COLO829 (cell line): ENCODE results near the gene TSHR.
"Not testable (repeated sequence)": the region's sequence is repeated elsewhere in the genome, so short reads cannot be mapped to it uniquely, and the experiment has no call there.

ENCODE experiments used
- DNase-seq: peaks from one replicate; pipeline ENCODE4 v3.0.0; 2012; ENCODE audit warnings: low spot score

Gene TSHR

GRCh38 chr14:81068176-81068782, 112.9 kb downstream of the TSHR start:
- DNase-seq = no peak

DNA sequence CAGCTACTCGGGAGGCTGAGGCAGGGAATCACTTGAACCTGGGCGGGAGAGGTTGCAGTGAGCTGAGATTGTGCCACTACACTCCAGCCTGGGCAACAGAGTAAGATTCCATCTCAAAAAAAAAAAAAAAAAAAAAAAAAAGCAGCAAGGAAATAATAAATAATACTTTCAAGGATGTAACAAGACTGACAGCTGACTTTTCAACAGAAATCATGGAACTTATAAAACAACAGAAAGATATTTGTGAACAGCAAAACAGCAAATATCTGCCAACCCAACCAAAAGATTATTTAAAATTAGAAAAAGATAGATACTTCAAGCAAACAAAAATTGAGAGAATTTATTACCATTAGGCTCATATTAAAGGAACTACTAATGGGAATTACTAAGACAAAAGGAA, 115.1 kb downstream of the TSHR start:
- DNase-seq = no peak

GRCh38 chr14:81085596-81085995, 130.2 kb downstream of the TSHR start:
- DNase-seq = no peak

- no peak for DNase-seq
Observed at GRCh38 chr14:81087230-81087629, 131.8 kb downstream of the TSHR start.

GRCh38 chr14:81091139-81091538, 135.7 kb downstream of the TSHR start:
- DNase-seq = no peak

DNA sequence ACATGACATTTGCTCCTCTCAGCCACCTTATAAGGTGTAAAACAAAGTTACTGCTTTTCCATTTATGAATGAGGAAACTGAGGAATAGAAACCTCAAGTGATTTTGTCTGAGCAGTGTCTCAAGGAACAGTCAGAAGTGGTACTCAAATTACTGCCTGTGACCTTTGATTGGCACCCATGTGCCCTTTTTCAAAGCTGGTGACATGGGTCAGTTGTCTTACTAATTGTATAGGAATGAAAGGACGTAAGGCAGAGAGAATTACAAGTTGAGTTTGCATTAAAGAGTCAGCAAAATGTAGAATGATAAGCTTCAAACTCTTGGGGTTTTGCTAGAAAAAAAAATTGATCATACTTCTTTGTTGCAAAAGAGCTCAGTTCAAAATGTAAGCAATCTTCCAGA, 136.2 kb downstream of the TSHR start:
- no peak for DNase-seq

DNA sequence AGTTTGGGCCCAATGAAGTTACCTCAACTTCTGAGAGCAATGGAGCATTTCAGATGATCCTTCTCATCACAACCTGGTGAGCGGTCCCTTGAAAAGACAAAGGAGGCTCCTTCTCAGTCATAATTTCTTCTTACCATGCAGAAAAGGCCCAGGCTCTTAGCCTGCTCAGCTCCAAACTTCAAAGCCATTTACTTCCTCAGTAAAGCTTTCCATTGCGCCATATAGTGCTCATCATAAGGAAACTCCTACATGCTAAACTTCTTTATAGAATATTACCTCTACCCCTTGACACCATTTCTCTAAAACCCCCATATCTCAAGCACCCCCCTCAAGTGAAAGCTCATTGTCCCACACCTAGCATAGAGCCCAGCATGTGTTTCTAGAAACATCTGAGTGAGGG, 138.2 kb downstream of the TSHR start:
- DNase-seq = no peak

DNA sequence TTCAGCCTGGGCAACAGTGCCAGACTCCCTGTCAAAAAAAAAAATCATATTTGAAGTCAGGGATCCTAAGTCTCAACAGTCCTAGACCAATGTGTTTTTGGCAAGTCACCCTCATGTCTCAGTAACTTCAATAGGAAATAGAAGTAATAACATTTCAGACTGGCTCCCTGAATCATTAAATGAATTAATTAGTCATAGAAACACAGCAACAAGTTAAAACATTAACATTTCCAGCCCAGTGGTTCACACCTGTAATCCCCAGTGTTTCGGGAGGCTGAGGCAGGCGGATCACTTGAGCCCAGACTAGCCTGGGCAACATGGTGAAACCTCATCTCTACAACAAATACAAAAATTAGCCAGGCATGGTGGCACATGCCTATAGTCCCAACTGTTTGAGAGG, 140.1 kb downstream of the TSHR start:
- DNase-seq = no peak

DNA sequence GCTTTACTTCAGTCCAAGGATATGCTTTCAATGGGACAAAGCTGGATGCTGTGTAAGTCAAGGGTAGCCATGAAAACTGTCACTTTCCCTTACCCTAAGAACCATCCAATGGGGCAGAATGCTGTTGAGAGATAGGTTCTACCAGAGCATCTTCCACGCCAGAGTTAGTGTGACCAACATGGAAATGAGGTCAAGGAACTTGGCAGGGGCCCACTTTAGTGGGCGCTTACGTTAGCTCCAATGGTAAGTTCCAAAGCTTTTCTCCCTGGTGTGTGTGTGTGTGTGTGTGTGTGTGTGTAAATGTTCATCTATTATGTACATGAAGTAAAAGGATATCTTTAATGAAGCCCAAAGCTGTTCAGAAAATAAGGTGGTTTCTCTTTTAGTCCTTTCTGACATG, 141.2 kb downstream of the TSHR start:
- no peak for DNase-seq

- DNase-seq = no peak
Observed at GRCh38 chr14:81102217-81102616, 146.8 kb downstream of the TSHR start.

- no peak for DNase-seq
Observed at GRCh38 chr14:81103443-81103842, 148.0 kb downstream of the TSHR start.

DNA sequence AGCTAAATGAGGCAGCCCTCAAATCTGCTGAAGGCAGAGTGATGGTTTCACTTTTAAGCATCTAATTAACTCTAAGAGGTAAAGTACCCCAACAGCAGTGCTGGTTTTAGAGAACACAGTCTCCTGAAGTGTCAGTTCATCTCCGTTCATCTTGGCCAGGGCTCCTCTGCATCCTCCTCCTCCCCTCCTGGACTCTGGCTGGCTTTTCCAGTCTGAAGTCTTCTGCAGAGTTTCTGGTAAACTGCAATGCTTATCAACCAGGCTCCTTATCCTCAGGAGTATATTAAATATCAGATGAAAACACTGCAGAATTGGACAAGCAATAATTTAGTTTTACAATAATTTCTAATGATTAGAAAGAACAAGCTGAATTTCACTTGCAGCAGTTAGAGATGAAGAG, 150.0 kb downstream of the TSHR start:
- no peak for DNase-seq

GRCh38 chr14:81105961-81106360, 150.5 kb downstream of the TSHR start:
- no peak for DNase-seq

- no peak for DNase-seq
Observed at GRCh38 chr14:81110186-81110585, 154.8 kb downstream of the TSHR start.

DNA sequence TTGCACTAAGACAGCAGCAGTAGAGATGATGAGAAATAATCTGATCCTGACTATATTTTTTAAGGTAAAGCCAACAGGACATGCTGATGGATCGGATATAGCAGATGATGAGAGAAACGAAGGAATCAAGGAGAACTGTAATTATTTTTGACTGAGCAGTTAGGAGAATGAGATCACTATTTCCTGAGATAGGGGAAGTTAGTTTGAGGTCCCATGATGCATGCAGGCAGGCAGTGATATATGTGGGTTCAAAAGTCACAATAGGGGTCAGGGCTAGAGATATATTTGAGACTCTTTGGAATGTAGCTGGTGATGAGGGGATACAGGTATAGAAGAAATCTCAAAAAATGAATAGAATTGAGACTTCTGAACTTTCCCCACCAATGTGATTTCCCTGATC, 157.8 kb downstream of the TSHR start:
- DNase-seq = no peak

DNA sequence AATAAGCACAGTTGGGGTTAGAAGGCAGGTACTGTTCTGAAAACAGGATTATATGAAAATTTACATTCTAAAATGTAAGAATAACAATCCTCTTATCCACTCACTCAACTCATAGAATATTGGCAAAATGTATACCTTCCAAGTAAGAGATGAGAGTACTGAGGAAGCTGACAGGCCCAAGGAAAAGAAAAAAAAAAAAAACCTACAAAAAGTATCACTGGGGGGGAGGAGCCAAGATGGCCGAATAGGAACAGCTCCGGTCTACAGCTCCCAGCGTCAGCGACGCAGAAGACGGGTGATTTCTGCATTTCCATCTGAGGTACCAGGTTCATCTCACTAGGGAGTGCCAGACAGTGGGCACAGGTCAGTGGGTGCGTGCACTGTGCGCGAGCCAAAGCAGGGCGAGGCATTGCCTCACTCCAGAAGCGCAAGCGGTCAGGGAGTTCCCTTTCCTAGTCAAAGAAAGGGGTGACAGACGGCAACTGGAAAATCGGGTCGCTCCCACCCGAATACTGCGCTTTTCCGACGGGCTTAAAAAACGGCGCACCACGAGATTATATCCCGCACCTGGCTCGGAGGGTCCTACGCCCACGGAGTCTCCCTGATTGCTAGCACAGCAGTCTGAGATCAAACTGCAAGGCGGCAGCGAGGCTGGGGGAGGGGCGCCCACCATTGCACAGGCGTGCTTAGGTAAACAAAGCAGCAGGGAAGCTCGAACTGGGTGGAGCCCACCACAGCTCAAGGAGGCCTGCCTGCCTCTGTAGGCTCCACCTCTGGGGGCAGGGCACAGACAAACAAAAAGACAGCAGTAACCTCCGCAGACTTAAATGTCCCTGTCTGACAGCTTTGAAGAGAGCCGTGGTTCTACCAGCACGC, 158.8 kb downstream of the TSHR start:
- not testable (repeated sequence) for DNase-seq

GRCh38 chr14:81120501-81120900, 165.1 kb downstream of the TSHR start:
- DNase-seq = no peak

DNA sequence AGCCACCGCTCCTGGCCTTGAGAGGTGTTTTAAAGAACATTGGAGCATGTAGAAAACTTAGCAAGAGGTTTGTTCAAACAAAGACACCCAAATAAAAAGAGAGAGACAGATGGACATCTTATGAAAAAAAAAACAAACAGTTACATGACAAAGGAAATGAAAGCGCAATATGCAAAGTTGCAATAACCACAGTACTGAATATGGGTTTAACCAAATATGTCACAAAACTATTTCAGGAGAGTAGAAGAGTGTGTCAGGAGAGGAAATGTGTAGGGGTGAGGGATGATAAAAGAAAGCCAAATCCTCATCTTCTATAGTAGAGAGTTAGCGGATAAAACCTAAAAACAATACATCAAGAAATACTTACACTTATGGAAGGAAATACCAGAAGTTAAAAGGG, 166.9 kb downstream of the TSHR start:
- no peak for DNase-seq

DNA sequence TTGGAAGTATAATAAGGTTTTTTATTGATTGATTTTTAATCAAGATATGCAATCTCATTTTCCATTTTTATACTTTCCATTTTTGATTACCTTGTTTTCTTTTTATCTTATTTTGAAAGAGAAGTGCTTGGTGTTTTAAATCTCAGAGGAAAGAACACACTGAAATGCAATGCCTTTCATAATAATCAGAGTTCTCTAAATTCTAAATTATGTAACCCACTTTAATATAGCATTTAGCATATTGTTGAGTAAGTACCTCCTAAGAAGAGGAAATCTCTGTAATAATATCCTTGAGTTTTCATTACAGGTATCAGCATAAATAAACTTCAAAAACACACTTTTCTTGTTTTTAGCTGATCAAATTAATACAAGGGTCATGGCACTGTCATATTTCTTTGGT, 168.4 kb downstream of the TSHR start:
- DNase-seq = no peak

DNA sequence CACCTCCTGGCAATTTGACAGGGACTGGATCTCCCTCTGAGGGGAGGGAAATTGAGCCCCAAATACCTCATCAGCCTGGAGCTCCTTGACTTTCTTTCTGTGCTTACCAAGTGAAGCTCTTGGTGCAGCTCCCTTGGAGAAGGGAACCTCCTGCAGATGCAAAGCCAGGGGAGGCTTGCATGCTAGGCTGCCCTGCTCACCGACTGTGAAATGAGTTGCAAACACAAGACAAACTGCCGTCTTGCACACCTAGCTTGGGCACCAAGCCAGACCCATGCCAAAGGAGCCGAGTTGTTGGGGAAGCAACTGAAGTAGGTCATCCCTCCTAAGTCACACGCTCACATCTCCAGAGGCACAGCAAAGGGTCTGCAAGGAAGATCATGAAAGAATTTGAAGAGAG, 170.1 kb downstream of the TSHR start:
- no peak for DNase-seq

DNA sequence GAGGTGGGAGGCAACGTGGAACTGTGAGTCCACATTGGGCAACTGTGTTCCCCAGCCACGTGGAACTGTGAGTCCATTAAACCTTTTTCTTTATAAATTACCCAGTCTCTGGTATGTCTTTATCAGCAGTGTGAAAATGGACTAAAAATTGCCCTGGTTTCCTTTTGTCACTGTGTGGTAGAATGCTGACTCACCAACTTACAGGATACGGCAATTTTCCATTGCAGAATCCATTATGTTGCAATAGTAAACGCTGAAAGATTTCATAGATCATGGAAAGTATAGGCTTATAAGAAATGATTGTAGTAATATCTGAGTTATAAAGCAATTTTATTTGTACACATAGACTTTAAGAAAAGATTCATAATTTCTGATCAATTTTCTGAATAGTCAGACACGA, 172.4 kb downstream of the TSHR start:
- no peak for DNase-seq

DNA sequence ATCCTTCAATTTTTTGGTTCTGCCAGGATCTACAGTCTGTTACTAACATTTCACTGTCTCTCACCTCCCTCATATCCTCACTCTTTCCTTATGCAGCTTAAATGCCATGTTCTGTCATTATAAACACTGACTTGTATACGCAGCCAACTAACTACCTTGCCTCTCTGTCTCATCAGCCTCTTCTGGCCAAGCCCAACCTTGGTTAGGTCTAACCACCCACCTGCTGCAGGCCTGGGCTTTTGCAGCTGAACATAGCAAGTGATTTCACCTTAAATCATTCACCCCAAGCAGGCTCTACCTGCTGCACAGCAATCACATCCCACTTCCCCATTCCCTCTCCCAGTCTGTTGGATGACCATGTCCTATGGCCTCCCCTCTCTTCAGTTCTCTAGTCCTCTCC, 173.8 kb downstream of the TSHR start:
- no peak for DNase-seq

DNA sequence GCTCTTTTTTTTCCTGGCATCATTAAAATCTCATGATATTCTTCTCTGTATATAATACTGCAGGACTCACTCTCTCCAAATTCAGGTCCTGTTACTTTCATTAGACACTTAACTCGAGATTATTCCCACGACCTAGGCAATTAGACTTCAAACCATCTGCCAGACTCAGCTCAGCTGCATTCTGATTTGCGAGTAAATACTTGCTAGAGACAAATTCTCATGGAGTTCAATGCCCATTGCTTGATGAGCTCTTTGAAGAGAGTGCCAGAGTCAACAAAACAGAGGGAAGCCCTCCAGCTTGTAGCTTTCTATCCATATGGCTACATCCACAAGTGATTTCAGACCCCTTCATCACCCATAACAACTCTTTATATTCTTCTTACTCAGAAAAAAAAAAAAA, 177.0 kb downstream of the TSHR start:
- DNase-seq = no peak

DNA sequence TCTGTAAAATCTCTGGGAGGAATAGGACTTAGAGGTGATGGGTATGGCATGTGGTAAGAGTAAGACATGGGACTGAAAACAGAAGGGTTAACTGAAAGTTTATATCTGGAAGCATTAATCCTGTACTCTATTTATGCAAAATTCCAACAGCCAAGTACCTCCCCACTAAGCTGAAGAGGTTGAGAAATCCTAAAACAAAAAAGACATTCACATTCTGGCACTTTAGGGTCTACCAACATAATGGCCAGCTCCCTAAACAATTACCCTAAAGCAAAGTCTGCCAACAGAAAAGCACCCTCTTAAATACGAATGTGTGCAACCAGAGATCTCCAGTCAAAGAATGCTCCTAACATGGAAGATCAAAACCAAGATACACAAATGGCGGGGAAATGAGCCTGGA, 178.0 kb downstream of the TSHR start:
- no peak for DNase-seq
